C4-2B (cell line): ENCODE results near the gene ADGRB2.

ENCODE experiments used
- ZFX ChIP-seq: fragments of 450-650 bp; IDR thresholded peaks from 2 replicates; pipeline ENCODE4 v1.6.1; 2017
- TF ChIP-seq, protein P1 (sequence below): fragments of 450-650 bp; conservative IDR thresholded peaks from 2 replicates; pipeline ENCODE4 v1.5.1; 2017; ENCODE audit warnings: mild to moderate bottlenecking

DNA sequence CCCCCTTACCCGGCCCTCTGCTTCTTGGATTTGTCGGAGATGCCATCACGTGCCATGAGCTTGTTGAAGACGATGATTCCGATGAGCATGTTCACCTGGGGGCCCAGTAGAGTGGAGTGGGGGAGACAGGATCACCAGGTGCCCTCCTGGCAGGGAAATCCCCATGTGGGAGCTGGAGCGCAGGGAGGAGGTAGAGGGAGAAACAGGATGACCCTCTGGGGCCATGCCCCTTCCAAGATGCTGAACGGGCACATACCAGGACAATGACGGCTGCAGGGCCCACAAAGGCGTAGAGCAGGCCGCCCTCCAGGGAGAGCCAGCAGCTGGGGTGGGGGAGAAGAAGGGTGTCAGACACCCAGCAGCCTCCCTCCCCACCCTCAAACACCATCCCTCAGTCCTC is 28.6 kb downstream of the ADGRB2 start:
- TF ChIP-seq, protein P1, sequence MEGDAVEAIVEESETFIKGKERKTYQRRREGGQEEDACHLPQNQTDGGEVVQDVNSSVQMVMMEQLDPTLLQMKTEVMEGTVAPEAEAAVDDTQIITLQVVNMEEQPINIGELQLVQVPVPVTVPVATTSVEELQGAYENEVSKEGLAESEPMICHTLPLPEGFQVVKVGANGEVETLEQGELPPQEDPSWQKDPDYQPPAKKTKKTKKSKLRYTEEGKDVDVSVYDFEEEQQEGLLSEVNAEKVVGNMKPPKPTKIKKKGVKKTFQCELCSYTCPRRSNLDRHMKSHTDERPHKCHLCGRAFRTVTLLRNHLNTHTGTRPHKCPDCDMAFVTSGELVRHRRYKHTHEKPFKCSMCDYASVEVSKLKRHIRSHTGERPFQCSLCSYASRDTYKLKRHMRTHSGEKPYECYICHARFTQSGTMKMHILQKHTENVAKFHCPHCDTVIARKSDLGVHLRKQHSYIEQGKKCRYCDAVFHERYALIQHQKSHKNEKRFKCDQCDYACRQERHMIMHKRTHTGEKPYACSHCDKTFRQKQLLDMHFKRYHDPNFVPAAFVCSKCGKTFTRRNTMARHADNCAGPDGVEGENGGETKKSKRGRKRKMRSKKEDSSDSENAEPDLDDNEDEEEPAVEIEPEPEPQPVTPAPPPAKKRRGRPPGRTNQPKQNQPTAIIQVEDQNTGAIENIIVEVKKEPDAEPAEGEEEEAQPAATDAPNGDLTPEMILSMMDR, result no peak
- no peak for TF ChIP-seq ZFX
